Measurements from ENCODE around the gene CRYAB. TPM values are rescaled to one million over a fixed set of nuclear protein-coding genes. Genes with fewer than 3 reads are reported as not detected.

The CRYAB gene
- total RNA-seq, 1 donor from 2014 or later, result not detected

- Mint-ChIP-seq H3K4me3 (ENCODE audit: unreplicated experiment) (peak overlapping the region; percentile 60), H3K27ac (ENCODE audit: unreplicated experiment) (peak overlapping the region; percentile 94)
- no peak for DNase-seq (ENCODE audit: low spot score)
Measured at GRCh38 chr11:111944651-111945051, 33.1 kb upstream of the CRYAB start.

GRCh38 chr11:111944139-111944538 is 32.6 kb upstream of the CRYAB start:
- DNase-seq (ENCODE audit: low spot score), result peak; percentile 23
- Mint-ChIP-seq H3K27ac (ENCODE audit: unreplicated experiment) (peak overlapping the region; percentile 94), H3K9me3 (ENCODE audit: unreplicated experiment) (no peaks in the 10 kb centered on the region), H3K27me3 (ENCODE audit: unreplicated experiment) (peaks cover 1% of the 10 kb centered on the region), H3K36me3 (ENCODE audit: low read depth, unreplicated experiment) (no peaks in the 10 kb centered on the region), H3K4me3 (ENCODE audit: unreplicated experiment) (no peak overlapping the region), H3K4me1 (ENCODE audit: unreplicated experiment) (peaks cover 27% of the 10 kb centered on the region)
- TF ChIP-seq, protein P1, sequence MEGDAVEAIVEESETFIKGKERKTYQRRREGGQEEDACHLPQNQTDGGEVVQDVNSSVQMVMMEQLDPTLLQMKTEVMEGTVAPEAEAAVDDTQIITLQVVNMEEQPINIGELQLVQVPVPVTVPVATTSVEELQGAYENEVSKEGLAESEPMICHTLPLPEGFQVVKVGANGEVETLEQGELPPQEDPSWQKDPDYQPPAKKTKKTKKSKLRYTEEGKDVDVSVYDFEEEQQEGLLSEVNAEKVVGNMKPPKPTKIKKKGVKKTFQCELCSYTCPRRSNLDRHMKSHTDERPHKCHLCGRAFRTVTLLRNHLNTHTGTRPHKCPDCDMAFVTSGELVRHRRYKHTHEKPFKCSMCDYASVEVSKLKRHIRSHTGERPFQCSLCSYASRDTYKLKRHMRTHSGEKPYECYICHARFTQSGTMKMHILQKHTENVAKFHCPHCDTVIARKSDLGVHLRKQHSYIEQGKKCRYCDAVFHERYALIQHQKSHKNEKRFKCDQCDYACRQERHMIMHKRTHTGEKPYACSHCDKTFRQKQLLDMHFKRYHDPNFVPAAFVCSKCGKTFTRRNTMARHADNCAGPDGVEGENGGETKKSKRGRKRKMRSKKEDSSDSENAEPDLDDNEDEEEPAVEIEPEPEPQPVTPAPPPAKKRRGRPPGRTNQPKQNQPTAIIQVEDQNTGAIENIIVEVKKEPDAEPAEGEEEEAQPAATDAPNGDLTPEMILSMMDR (IDR thresholded peaks at IDR 0.05; ENCODE audit: unreplicated experiment), result no peak

More at GRCh38 chr11:111944651-111945051, 33.1 kb upstream of the CRYAB start:
- Mint-ChIP-seq H3K27me3 (ENCODE audit: unreplicated experiment) (no peaks in the 10 kb centered on the region), H3K36me3 (ENCODE audit: low read depth, unreplicated experiment) (no peaks in the 10 kb centered on the region), H3K9me3 (ENCODE audit: unreplicated experiment) (no peaks in the 10 kb centered on the region), H3K4me1 (ENCODE audit: unreplicated experiment) (peaks cover 30% of the 10 kb centered on the region)
- TF ChIP-seq, protein P1 (IDR thresholded peaks at IDR 0.05; ENCODE audit: unreplicated experiment), result no peak

GRCh38 chr11:111942829-111943228 is 31.3 kb upstream of the CRYAB start:
- H3K9me3 Mint-ChIP-seq (ENCODE audit: unreplicated experiment), result no peaks in the 10 kb centered on the region
- TF ChIP-seq, protein P1 (IDR thresholded peaks at IDR 0.05; ENCODE audit: unreplicated experiment), result no peak
- peaks cover 1% of the 10 kb centered on the region for H3K27me3 Mint-ChIP-seq (ENCODE audit: unreplicated experiment)
- no peak overlapping the region for H3K4me3 Mint-ChIP-seq (ENCODE audit: unreplicated experiment)
- H3K4me1 Mint-ChIP-seq (ENCODE audit: unreplicated experiment), result peaks cover 34% of the 10 kb centered on the region
- no peak overlapping the region for H3K27ac Mint-ChIP-seq (ENCODE audit: unreplicated experiment)
- H3K36me3 Mint-ChIP-seq (ENCODE audit: low read depth, unreplicated experiment), result no peaks in the 10 kb centered on the region
- DNase-seq (ENCODE audit: low spot score), result no peak

GRCh38 chr11:111941963-111942362 is 30.4 kb upstream of the CRYAB start:
- Mint-ChIP-seq H3K4me3 (ENCODE audit: unreplicated experiment) (no peak overlapping the region), H3K4me1 (ENCODE audit: unreplicated experiment) (peaks cover 36% of the 10 kb centered on the region), H3K36me3 (ENCODE audit: low read depth, unreplicated experiment) (no peaks in the 10 kb centered on the region), H3K9me3 (ENCODE audit: unreplicated experiment) (no peaks in the 10 kb centered on the region), H3K27me3 (ENCODE audit: unreplicated experiment) (peaks cover 1% of the 10 kb centered on the region), H3K27ac (ENCODE audit: unreplicated experiment) (no peak overlapping the region)
- DNase-seq (ENCODE audit: low spot score), result no peak
- TF ChIP-seq, protein P1 (IDR thresholded peaks at IDR 0.05; ENCODE audit: unreplicated experiment), result no peak

GRCh38 chr11:111939836-111940604 is 28.4 kb upstream of the CRYAB start:
- no peak for DNase-seq (ENCODE audit: low spot score)
- no peak overlapping the region for H3K4me3 Mint-ChIP-seq (ENCODE audit: unreplicated experiment)
- peaks cover 1% of the 10 kb centered on the region for H3K27me3 Mint-ChIP-seq (ENCODE audit: unreplicated experiment)
- peaks cover 36% of the 10 kb centered on the region for H3K4me1 Mint-ChIP-seq (ENCODE audit: unreplicated experiment)
- H3K36me3 Mint-ChIP-seq (ENCODE audit: low read depth, unreplicated experiment), result no peaks in the 10 kb centered on the region
- TF ChIP-seq, protein P1 (IDR thresholded peaks at IDR 0.05; ENCODE audit: unreplicated experiment), result no peak
- H3K27ac Mint-ChIP-seq (ENCODE audit: unreplicated experiment), result no peak overlapping the region
- H3K9me3 Mint-ChIP-seq (ENCODE audit: unreplicated experiment), result no peaks in the 10 kb centered on the region

Measured in endothelial cell (in vitro differentiated cells).